ENCODE results near the gene TLE5.

DNA sequence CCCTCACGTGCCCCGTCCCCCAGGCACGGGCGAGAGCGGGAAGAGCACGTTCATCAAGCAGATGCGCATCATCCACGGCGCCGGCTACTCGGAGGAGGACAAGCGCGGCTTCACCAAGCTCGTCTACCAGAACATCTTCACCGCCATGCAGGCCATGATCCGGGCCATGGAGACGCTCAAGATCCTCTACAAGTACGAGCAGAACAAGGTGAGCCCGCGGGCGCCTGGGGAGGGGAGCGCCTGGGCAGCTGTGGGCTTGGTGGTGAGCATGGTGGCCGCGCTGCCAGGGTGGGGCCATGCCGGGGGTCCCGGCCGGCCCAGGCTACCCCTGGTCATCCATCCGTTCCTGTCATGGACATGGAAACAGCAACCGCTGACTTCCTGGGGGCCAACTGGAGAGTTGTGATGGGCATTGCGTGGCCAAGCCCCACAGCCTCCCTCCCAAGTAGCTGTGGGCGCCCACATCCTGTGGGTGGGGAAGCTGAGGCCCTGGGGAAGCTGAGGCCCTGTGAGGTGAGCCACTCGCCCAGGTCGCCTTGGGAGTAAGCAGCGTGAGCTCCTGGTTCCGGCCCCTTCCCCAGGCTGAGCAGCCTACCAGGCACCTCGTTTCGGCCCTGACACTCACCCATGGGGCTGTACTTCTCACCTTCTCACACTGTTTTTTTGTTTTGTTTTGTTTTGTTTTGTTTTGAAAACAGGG, 48.0 kb upstream of the TLE5 start:
- TF ChIP-seq, protein P1, sequence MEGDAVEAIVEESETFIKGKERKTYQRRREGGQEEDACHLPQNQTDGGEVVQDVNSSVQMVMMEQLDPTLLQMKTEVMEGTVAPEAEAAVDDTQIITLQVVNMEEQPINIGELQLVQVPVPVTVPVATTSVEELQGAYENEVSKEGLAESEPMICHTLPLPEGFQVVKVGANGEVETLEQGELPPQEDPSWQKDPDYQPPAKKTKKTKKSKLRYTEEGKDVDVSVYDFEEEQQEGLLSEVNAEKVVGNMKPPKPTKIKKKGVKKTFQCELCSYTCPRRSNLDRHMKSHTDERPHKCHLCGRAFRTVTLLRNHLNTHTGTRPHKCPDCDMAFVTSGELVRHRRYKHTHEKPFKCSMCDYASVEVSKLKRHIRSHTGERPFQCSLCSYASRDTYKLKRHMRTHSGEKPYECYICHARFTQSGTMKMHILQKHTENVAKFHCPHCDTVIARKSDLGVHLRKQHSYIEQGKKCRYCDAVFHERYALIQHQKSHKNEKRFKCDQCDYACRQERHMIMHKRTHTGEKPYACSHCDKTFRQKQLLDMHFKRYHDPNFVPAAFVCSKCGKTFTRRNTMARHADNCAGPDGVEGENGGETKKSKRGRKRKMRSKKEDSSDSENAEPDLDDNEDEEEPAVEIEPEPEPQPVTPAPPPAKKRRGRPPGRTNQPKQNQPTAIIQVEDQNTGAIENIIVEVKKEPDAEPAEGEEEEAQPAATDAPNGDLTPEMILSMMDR (IDR thresholded peaks at IDR 0.05) = no peak
- no peak for TF ChIP-seq POLR2A (IDR thresholded peaks at IDR 0.05)

Measured in stomach (tissue), 4 donors.